Keratinocyte (primary cell): ENCODE results near the gene UBE2D2.

ENCODE experiments used
- EZH2 ChIP-seq: IDR thresholded peaks from one replicate; pipeline ENCODE4 v1.6.1; 2012; ENCODE audit warnings: inconsistent platforms, mild to moderate bottlenecking, low read length, moderate library complexity
- TF ChIP-seq, protein P1 (sequence below), 3 experiments: IDR thresholded peaks in 1 of 3; conservative IDR thresholded peaks in 1 of 3; optimal IDR thresholded peaks in 1 of 3; 2 replicates in 2 of 3; 3 replicates in 1 of 3; pipeline versions ENCODE3 to v1.5.1; 2011; ENCODE audit warnings: low read length in 3 of 3, mild to moderate bottlenecking in 3 of 3, moderate library complexity in 2 of 3, control low read depth in 1 of 3, inconsistent platforms in 1 of 3; ENCODE audit not compliant: insufficient read depth in 2 of 3; ENCODE audit errors: extremely low read depth in 1 of 3

DNA sequence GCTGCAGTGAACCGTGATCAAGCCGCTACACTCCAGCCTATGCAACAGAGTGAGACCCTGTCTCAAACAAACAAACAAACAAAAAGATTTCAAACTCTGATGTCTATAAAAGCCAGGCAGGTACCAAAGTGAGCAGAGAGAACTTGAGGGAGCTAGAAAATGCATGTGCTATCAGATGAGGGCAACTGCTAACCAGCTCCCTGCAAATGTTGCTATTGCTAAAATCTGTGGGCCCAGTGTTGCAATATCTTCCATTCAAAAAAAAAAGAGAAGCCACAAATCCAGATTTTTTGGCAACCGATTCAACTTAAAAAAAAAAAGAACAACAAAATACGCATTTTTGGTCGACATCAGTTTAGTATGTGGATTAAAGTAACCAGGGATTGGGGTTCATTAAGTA lies 5.5 kb downstream of the UBE2D2 start:
- TF ChIP-seq, protein P1, sequence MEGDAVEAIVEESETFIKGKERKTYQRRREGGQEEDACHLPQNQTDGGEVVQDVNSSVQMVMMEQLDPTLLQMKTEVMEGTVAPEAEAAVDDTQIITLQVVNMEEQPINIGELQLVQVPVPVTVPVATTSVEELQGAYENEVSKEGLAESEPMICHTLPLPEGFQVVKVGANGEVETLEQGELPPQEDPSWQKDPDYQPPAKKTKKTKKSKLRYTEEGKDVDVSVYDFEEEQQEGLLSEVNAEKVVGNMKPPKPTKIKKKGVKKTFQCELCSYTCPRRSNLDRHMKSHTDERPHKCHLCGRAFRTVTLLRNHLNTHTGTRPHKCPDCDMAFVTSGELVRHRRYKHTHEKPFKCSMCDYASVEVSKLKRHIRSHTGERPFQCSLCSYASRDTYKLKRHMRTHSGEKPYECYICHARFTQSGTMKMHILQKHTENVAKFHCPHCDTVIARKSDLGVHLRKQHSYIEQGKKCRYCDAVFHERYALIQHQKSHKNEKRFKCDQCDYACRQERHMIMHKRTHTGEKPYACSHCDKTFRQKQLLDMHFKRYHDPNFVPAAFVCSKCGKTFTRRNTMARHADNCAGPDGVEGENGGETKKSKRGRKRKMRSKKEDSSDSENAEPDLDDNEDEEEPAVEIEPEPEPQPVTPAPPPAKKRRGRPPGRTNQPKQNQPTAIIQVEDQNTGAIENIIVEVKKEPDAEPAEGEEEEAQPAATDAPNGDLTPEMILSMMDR (optimal IDR thresholded peaks at IDR 0.05 in 1 of 3, IDR thresholded peaks at IDR 0.05 in 1 of 3, conservative IDR thresholded peaks at IDR 0.05 in 1 of 3; ENCODE audit: extremely low read depth in 1 of 3, insufficient read depth in 2 of 3, low read length in 3 of 3): no peak
- no peak for TF ChIP-seq EZH2
